Ascending aorta (tissue), 2 donors: ENCODE measurements around the gene PLXNA2. TPM values are rescaled to one million over a fixed set of nuclear protein-coding genes. Genes with fewer than 3 reads are reported as not detected.
A peak's percentile ranks its signal among the peaks of the same experiment; 100 is the strongest.

Experiments
- DNase-seq, 2 donors: peaks; one replicate each; pipeline ENCODE4 v3.0.0-alpha.2; 2019; ENCODE audit warnings: low spot score in 2 of 2
- H3K27ac ChIP-seq, 2 donors: fragments of 200-600 bp; sonication (generic); one replicate each; pipeline ENCODE4 v1.5.1; 2016 to 2017; ENCODE audit warnings: mild to moderate bottlenecking in 1 of 2
- H3K27me3 ChIP-seq: fragments of 200-600 bp; sonication (generic); one replicate; pipeline ENCODE4 v1.5.1; 2017
- H3K36me3 ChIP-seq, 2 donors: fragments of 200-600 bp; sonication (generic); one replicate each; pipeline ENCODE4 v1.5.1; 2016
- H3K4me1 ChIP-seq, 2 donors: fragments of 200-600 bp; sonication (generic); one replicate each; pipeline ENCODE4 v1.5.1; 2016 to 2017; ENCODE audit warnings: mild to moderate bottlenecking in 1 of 2
- H3K4me3 ChIP-seq, 2 donors: fragments of 200-600 bp; sonication (generic); one replicate each; pipeline ENCODE4 v1.5.1; 2016 to 2017; ENCODE audit warnings: mild to moderate bottlenecking in 1 of 2
- H3K9me3 ChIP-seq, 2 donors: fragments of 200-600 bp; sonication (generic); one replicate each; pipeline ENCODE4 v1.5.1; 2016
- CTCF ChIP-seq, 3 experiments: fragments of 200-600 bp in 2 of 3; fragments of 450-650 bp in 1 of 3; sonication (generic) in 2 of 3; IDR thresholded peaks; one replicate each; pipeline ENCODE4 v1.5.1; 2016 to 2019; ENCODE audit warnings: antibody characterized with exemption in 3 of 3, mild to moderate bottlenecking in 1 of 3, moderate library complexity in 1 of 3
- intact Hi-C: fragments of 100-400 bp; cut with DNase I; formaldehyde crosslinking; loops from one replicate; pipeline ENCODE4 v1.15.1; 2023
- total RNA-seq: library from RNA; depleted of rRNA; stranded (reverse); fragments of >200 nt; gene quantifications from one replicate; pipeline ENCODE4 v1.1.0, GENCODE V29; 2016

The PLXNA2 gene
- total RNA-seq, 1 donor from 2014 or later = 33.0 TPM

- peak overlapping the region; percentile 39 to 41 for H3K27ac ChIP-seq
- no peak for DNase-seq
- H3K27me3 ChIP-seq = no peaks in the 10 kb centered on the region
- no peak overlapping the region for H3K4me3 ChIP-seq
- H3K36me3 ChIP-seq = peaks cover 0 to 27% of the 10 kb centered on the region in 2 donors
- no peak for TF ChIP-seq CTCF (IDR thresholded peaks at IDR 0.05)
- intact Hi-C loops = no loop called here
- H3K9me3 ChIP-seq = no peaks in the 10 kb centered on the region
- H3K4me1 ChIP-seq = peaks cover 0 to 13% of the 10 kb centered on the region in 2 donors
Measured at GRCh38 chr1:208142590-208143382, 101.4 kb downstream of the PLXNA2 start.

GRCh38 chr1:208141610-208142192 is 102.5 kb downstream of the PLXNA2 start:
- Histone ChIP-seq H3K27ac (peak overlapping the region; percentile 39 to 41), H3K4me3 (no peak overlapping the region), H3K36me3 (peaks cover 0 to 27% of the 10 kb centered on the region in 2 donors), H3K4me1 (peaks cover 0 to 16% of the 10 kb centered on the region in 2 donors), H3K9me3 (no peaks in the 10 kb centered on the region), H3K27me3 (no peaks in the 10 kb centered on the region)
- intact Hi-C loops = no loop called here
- no peak for DNase-seq
- TF ChIP-seq CTCF (IDR thresholded peaks at IDR 0.05) = no peak

GRCh38 chr1:208139434-208140045 is 104.6 kb downstream of the PLXNA2 start:
- intact Hi-C loops = loop anchor here (5.0 kb wide), 1 partner anchor 48 kb away; no protein-coding TSS in a partner anchor
- H3K36me3 ChIP-seq = peaks cover 0 to 27% of the 10 kb centered on the region in 2 donors

GRCh38 chr1:208137193-208137592 is 107.0 kb downstream of the PLXNA2 start:
- peaks cover 0 to 23% of the 10 kb centered on the region in 2 donors for H3K36me3 ChIP-seq
- H3K4me1 ChIP-seq = peaks cover 2 to 16% of the 10 kb centered on the region in 2 donors
- no peak overlapping the region for H3K27ac ChIP-seq
- H3K9me3 ChIP-seq = no peaks in the 10 kb centered on the region
- no peak for DNase-seq
- no peak for TF ChIP-seq CTCF (IDR thresholded peaks at IDR 0.05)
- no peaks in the 10 kb centered on the region for H3K27me3 ChIP-seq
- intact Hi-C loops = loop anchor here (5.0 kb wide), 1 partner anchor 50 kb away; no protein-coding TSS in a partner anchor
- no peak overlapping the region for H3K4me3 ChIP-seq

More at GRCh38 chr1:208139434-208140045, 104.6 kb downstream of the PLXNA2 start:
- no peak for TF ChIP-seq CTCF (IDR thresholded peaks at IDR 0.05)
- Histone ChIP-seq H3K9me3 (no peaks in the 10 kb centered on the region), H3K27ac (no peak overlapping the region), H3K27me3 (no peaks in the 10 kb centered on the region), H3K4me3 (no peak overlapping the region), H3K4me1 (peaks cover 2 to 18% of the 10 kb centered on the region in 2 donors)
- no peak for DNase-seq

- H3K4me1 ChIP-seq = peaks cover 2 to 17% of the 10 kb centered on the region in 2 donors
- H3K9me3 ChIP-seq = no peaks in the 10 kb centered on the region
- H3K36me3 ChIP-seq = peaks cover 0 to 17% of the 10 kb centered on the region in 2 donors
- H3K27me3 ChIP-seq = no peaks in the 10 kb centered on the region
- intact Hi-C loops = loop anchor here (5.0 kb wide), 1 partner anchor 51 kb away; no protein-coding TSS in a partner anchor
- peak overlapping the region; percentile 4 to 28 for H3K27ac ChIP-seq
- no peak for DNase-seq
- H3K4me3 ChIP-seq = no peak overlapping the region
- no peak for TF ChIP-seq CTCF (IDR thresholded peaks at IDR 0.05)
Measured at GRCh38 chr1:208136459-208137182, 107.6 kb downstream of the PLXNA2 start.
